ENCODE data around the gene MYL11. TPM values are rescaled to one million over a fixed set of nuclear protein-coding genes. Genes with fewer than 3 reads are reported as not detected.

Gene MYL11
- total RNA-seq, 1 donor from 2014 or later = 10.4 TPM

DNA sequence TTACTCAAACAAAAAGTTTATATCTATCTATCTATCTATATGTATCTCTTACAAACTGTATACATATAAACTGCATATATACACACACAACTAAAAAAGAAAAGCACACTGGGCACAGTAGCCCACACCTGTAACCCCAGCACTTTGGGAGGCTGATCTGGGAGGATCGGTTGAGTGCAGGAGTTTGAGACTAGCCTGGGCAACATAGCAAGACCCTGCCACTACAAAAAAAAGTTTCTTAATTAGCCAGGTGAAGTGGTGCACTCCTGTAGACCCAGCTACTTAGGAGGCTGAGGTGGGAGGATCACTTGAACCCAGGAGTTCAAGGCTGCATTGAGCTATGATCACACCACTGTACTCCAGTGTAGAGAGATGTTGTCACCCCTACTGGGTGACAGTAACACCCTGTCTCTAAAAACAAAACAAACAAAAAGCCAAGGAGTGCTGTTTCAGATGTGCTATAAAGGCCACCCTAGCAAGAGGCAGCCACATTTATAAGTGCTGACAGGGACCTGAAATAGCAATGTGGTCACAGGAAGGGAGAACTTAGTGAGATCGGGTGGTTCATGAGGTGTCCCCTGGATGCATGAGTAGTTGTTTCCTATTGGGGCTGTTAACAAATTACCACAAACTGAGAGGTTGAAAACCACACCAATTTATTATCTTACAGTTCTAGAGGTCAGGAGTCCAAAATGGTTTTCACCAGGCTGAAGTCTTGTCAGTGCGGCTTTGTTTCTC is 24.3 kb upstream of the MYL11 start:
- Mint-ChIP-seq H3K4me3 (peak overlapping the region; percentile 12), H3K9me3 (no peaks in the 10 kb centered on the region), H3K4me1 (ENCODE audit: unreplicated experiment) (peaks cover 9% of the 10 kb centered on the region), H3K27me3 (no peaks in the 10 kb centered on the region), H3K27ac (no peak overlapping the region), H3K36me3 (peaks cover 10% of the 10 kb centered on the region)
- TF ChIP-seq CTCF (conservative IDR thresholded peaks at IDR 0.05) = no peak
- DNase-seq (ENCODE audit: extremely low spot score, unreplicated experiment) = no peak

DNA sequence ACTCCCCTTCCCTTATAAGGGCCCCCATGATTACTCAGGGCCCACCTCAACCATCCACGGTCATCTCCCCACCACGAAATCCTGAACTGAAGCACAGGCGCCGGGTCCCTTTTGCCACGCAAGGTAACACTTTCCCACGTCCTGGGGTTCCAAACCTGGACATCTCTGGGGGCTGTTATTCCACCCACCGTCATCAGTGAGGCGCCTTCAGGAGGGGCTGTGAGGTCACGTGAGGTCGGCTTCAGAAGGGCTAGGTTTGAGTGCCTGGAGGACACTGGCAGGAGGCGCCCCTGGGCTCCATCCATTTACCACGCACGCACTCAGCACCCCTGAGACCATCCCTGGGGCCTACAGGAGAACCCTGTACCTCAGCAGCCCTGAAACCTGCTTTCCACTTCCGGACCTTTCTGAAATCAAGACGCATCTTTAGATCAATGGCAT is 23.6 kb upstream of the MYL11 start:
- DNase-seq (ENCODE audit: extremely low spot score, unreplicated experiment) = no peak
- Mint-ChIP-seq H3K4me3 (no peak overlapping the region), H3K9me3 (no peaks in the 10 kb centered on the region), H3K4me1 (ENCODE audit: unreplicated experiment) (peaks cover 11% of the 10 kb centered on the region), H3K27ac (no peak overlapping the region), H3K36me3 (peaks cover 11% of the 10 kb centered on the region), H3K27me3 (no peaks in the 10 kb centered on the region)
- TF ChIP-seq CTCF (conservative IDR thresholded peaks at IDR 0.05) = no peak

- Mint-ChIP-seq H3K4me1 (ENCODE audit: unreplicated experiment) (peaks cover 11% of the 10 kb centered on the region), H3K4me3 (peak overlapping the region; percentile 45), H3K36me3 (peaks cover 11% of the 10 kb centered on the region), H3K9me3 (no peaks in the 10 kb centered on the region), H3K27me3 (no peaks in the 10 kb centered on the region), H3K27ac (no peak overlapping the region)
- no peak for TF ChIP-seq CTCF (conservative IDR thresholded peaks at IDR 0.05)
- DNase-seq (ENCODE audit: extremely low spot score, unreplicated experiment) = no peak
Measured at GRCh38 chr16:30351586-30352419, 22.8 kb upstream of the MYL11 start.

DNA sequence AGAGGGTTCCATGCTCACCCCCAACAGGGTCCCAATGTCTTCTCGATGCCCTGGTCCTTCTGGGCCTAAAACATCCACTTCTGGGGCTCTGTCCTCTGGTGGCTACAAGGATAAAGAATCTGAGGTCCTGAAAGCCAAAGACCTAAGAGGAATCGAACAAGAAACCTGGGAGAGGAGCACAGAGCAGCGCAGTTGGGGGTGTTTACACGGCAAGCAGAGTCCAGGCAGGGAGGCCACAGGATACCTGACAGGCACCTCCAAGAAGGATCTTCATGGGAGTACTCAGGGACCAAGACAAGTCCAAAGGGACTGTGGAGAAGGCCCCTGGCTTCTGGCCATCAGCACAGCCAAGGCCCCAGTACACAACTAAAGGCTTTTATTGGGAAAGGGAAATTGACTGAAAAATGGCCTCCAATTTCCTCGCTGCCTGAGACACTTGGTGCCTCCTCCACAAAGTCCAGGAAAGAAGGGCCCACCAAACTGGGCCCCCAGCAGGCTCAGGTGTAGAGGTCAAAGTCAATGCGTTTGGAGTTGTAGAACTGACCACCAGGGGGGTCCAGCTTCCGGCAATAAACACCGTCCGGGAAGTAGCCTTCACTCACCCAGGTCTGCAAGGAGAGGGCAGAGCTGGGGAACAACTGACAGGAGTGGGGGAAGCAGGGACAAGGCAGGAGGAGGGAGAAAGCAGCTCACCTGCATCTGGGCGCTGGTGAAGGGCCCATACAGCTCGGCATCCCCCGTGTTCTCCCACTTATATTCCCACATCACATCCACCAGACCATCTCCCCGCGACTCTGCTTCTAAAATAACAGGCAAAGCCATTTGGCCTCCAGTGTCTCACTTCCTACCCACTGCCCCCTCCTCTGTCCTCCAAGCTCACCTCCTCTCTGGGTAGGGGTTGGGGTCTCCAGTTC is 21.9 kb upstream of the MYL11 start:
- H3K36me3 Mint-ChIP-seq = peaks cover 11% of the 10 kb centered on the region
- H3K27me3 Mint-ChIP-seq = no peaks in the 10 kb centered on the region
- H3K4me1 Mint-ChIP-seq (ENCODE audit: unreplicated experiment) = peaks cover 11% of the 10 kb centered on the region
- no peaks in the 10 kb centered on the region for H3K9me3 Mint-ChIP-seq
- H3K27ac Mint-ChIP-seq = peak overlapping the region; percentile 61
- DNase-seq (ENCODE audit: extremely low spot score, unreplicated experiment) = no peak
- peak overlapping the region; percentile 65 for H3K4me3 Mint-ChIP-seq
- TF ChIP-seq CTCF (conservative IDR thresholded peaks at IDR 0.05) = peak; percentile 63

DNA sequence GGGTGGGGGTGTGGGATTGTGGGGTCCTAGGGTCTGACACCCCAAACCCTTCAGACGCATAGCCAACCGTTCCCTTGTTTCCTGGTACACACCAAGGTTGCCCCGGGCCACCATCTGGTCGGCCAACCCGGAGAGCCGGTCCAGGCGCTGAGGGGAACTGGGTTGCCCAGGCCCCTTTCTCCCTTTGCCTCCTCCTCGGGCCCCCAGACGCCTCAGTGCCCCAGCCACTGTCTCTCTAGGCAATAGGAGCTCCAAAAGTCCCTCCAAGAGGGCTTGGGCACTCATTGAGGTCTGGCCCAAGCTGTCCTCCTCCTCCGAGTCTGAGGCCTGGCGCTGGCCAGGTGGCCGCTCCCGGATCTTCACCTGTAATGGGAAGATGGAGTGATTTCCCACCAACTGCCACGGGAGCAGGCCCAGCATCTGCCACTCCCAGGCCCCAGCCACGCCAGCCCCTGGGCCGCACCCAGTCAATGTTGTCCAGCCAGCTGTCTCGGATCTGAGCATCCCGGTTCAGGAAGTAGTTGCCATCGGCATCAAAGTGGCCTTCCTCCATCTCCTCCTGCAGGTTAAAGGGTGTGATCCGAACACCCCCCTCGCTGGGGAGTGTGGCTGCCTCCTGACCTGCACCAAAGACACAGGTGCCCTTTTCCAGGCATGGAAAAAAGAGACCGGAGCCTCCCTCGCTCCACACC is 21.0 kb upstream of the MYL11 start:
- no peak for DNase-seq (ENCODE audit: extremely low spot score, unreplicated experiment)
- Mint-ChIP-seq H3K27ac (no peak overlapping the region), H3K4me3 (peak overlapping the region; percentile 94), H3K9me3 (no peaks in the 10 kb centered on the region), H3K27me3 (no peaks in the 10 kb centered on the region), H3K4me1 (ENCODE audit: unreplicated experiment) (peaks cover 11% of the 10 kb centered on the region), H3K36me3 (peaks cover 11% of the 10 kb centered on the region)
- no peak for TF ChIP-seq CTCF (conservative IDR thresholded peaks at IDR 0.05)

Measured in type B pancreatic cell (in vitro differentiated cells).